AG08396 (cell line): ENCODE data around the gene SOCS3.
A peak's percentile ranks its signal among the peaks of the same experiment; 100 is the strongest.
"Not testable (repeated sequence)": the region's sequence is repeated elsewhere in the genome, so short reads cannot be mapped to it uniquely, and the experiment has no call there.

Experiments used
- DNase-seq: peaks from one replicate; pipeline ENCODE4 v3.0.0; 2012; ENCODE audit warnings: low spot score, mixed read lengths

SOCS3 gene

DNA sequence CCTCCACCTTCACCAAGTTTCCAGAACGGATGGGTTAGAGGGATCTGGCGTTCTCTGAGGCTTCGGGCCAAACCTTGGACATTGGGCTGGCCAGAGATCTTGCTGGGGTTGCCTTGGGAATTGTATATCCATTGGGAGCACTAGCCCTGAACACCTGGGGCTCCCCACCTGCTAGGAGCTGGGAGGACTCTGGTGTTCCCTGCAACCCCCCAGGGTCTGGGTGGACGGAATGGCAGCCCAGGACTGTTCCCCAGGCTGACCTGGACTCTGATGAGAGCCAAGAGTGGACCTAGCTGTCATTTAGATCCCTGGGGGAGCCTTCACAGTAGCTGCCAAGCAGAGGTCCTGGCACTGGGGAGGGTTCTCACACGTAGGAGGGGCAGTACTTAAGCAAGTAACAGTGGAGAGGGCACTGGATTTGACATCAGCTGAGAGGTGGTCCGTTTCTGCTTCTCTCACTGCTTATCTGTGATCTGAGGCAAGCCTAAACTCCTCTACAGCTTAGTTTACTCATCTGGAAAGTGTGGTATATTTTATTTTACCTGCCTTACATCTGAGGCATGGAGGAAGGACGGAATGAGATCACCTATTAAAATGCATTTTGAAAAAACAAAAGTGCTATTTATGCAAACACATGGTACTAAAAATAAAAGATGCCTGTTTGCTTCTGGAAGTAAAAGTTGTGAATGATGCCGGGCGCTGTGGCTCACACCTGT lies 11.7 kb downstream of the SOCS3 start:
- DNase-seq: no peak

DNA sequence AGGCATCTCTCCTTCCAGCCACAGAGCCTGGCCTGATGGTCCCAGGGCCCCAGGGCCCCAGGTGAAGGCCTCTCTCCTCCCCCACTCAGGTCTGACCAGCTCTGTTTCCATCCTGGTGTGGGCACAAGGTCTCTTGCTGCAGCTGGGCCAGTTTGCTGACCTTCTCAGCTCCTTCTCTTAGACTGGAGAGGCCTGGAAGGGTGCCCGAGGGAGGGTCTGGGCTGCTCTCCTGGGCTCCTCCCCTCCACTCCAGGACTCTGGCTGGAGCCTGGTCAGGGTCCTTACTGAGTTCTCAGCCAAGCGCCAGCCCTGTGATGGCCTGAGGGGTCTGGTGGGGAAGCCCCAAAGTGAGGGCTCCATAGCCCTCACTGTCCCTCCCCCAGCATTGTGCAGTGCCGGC lies 12.4 kb downstream of the SOCS3 start:
- DNase-seq: no peak

DNA sequence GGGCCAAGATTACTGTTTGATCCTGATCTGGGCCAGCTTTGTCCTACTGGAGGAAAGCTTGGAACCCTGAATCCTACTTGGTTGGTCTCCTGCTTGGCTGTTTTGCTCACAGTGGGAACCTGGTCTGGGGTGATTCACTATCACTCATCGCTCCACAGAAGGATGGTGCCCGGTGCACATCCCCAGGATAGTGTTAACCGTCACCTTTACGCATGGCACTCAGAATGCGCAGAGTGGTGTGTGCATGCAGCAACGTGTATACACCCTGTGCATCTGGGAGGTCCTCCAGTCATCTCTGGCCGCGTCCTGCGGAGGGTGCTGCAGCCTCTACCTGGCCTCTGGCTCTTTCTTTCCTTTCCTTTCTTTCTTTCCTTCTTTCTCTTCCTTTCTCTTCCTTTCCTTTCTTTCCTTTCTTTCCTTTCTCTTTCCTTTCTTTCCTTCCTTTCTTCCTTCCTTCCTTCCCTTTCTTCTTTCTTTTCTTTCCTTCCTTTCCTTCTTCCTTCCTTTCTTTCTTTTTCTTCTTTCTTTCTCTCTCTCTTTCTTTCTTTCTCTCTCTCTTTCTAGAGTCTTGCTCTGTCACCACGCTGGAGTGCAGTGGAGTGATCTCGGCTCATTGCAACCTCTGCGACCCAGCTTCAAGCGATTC lies 13.1 kb downstream of the SOCS3 start:
- no peak for DNase-seq

DNA sequence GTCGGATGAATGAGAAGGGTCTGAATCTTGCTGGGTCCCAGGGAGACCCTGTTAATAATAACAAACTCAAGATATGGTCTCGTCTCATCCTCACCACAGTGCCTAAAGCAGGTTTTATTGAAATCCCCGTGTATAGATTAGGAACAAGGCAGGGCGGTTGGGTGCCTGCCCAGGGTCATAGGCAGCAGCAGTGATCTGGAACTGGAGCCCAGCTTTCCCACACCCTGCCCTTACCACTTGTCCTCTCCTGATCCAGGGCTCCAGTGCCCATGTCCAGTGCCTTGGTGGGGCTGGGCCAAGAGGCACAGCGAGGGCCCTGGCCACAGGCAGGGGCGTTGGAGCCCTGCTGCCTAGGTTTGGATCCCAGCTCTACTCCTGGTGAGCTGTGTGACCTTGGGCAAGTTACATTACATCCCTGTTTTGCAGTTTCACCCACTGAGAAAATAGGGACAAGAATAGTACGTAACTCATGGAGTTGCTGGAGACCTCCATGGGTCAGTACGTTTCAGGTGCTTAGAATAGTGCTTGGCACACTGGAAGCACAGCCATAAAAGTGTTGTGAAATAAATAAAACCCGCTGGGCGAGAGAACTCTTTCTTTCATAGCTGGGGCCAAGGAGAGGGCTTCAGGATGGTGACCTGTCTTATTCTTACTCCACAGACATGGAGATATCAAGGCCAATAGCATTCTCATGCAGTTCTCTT lies 13.9 kb downstream of the SOCS3 start:
- DNase-seq: no peak

DNA sequence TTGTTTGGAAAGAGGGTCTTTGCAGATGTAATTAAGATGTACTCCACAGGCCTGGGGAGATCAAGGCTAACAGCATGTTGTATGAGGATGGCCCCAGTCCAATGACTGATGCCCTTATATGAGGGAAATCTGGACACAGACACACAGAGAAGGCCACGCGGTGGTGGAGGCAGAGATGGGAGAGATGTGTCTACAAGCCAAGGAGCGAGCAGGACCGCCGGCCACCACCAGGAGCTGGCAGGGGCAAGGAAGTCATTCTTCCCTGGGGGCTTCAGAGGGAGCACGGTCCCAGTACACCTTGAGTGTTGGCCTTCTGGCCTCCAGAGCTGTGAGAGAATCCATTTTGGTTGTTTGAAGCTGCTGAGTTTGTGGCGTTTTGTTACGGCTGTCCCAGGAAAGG lies 14.7 kb downstream of the SOCS3 start:
- DNase-seq: no peak

DNA sequence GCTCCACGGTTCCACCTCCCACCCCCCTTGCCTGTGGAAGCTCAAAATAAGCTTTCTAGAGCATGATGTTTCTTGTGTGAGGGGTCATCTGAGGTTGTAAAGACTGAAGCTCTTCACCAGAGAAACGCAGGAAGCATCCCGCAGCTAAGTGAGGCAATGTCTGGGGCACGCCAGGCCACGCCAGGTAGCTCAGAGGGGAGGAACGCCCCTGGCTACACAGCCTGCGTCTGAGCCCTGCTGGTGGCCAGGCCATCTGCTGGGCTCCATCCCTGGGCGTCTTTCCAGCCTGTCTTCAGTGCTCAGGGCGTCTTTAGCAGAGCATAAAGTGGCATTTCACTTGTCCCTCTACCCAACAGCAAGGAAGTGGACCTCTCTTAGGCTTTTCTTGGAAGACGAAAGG lies 15.2 kb downstream of the SOCS3 start:
- DNase-seq: no peak

DNA sequence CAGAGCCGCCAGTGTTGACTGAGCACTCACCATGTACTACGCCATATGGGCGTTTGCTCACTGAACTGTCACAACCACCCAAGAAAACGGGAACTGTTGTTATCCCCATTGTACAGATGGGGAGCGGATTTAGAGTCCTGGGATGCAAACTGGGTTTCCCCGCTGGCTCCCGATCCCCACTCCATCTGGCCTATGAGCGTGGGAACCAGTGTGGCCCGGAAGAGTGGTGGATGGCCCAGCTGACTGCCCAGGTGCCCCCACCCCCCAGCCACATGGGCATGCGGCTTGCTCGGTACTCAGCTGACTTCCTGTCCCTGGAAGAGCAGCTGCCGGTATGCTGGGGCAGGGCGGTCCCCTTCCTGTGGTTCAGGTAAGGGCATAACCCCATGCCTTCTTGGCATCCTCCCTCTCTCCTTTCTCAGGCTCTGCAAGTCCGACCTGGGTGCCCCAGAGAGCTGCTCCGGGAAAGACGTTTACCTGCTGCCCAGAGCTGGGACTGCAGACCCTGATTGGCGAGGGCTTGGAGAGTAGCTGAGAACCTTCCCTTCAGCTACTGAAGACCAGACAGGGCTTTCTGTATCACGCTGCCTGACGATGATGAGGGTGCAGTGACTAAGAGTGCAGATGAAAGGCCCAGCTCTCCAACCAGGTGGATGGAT lies 16.2 kb downstream of the SOCS3 start:
- DNase-seq: no peak

DNA sequence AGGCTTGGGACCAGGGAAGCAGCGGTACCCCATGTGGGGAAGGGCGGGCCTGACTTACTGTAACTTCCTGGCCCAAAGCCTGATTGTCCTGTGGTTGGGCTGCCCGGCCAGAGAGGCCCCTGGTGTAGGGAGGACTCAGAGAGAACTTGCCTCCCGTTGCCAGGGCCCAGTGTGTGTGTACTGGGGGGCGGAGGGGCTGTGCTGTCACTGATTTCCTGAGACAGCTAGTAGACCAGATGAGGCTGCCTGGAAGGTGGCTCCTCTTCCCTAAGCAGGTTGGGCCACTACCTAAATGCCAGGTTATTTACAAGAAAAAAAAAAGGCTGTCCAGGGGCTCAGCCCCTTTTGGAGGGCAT lies 16.7 kb downstream of the SOCS3 start:
- peak; percentile 92 for DNase-seq

DNA sequence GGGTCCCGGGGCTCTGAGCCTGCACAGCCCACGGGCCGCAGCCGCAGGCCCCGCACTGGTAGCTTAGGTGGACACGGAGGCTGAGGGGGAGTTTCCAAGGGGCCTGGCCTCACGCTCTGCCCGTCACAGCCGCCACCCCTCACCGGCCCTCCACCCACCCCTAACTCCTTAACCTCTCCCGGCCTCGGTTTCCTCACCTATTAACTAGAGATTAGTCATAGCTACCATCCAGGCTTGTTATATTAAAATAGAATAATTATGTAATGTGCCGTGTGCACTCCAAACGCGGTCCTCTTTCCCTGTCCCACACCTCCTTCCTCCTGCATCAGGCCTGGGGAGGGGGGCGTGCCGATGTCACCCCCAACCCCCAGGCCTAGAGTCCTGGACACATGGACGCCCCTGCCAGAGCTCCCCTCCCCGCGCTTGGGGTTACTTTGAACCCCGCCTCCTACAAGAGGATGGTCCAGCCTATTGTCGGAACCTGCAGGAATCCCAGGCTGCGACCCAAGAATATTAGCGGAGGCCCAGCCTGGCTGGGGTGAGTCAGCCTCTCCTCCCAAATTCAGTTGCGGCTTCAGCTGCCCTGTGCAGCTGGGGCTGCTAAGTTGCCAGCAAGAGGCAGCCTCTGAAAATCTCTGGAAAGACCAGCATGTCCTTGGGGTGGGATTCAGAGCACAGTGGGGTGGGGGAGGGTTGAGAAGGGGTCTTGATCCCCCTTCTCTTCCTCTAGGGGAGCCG lies 17.3 kb downstream of the SOCS3 start:
- DNase-seq: peak; percentile 88

DNA sequence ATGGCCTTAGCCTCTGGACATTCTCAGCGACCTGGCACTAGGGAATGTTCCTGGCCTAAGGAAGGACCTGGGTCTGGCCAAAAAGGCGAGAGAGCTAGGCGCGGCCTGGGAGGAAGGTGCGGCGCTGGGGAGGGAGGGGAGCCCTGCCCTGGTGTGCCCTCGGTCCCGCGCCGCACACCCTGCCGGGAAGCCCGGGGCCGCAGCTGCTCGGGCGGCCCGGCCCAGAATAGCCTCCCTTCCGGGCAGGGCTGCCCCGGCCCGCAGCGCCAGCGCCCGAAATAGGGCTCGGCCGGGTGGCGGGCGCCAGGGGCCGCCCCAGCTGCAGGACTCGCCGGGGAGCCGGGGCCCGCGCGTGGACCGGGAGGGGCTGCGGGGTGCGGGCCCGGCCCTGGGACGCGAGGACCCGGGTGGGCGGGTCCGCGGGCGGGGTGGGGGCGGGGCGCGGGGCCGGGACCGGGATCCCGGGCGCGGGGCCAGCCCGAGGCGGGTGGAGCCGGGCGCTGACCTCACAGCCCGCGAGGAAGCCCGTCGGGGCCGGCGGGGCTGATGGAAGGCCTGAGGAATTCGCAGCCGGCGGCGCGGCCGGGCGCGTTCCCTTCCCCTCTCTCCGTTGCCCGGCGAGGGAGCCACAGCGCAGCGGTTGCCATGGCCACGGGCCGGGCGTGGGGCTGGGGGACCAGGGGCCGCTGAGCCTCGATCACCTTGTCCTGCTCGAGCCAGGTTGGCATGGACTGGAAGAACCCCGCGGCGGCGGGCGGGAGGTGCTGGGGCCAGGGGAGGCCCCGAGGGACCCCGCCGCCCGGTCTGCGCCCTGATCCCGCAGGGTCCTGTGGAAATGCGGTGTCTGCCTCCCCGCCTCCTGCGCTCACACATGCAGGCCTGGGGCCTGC lies 18.1 kb downstream of the SOCS3 start:
- peak; percentile 96 for DNase-seq

DNA sequence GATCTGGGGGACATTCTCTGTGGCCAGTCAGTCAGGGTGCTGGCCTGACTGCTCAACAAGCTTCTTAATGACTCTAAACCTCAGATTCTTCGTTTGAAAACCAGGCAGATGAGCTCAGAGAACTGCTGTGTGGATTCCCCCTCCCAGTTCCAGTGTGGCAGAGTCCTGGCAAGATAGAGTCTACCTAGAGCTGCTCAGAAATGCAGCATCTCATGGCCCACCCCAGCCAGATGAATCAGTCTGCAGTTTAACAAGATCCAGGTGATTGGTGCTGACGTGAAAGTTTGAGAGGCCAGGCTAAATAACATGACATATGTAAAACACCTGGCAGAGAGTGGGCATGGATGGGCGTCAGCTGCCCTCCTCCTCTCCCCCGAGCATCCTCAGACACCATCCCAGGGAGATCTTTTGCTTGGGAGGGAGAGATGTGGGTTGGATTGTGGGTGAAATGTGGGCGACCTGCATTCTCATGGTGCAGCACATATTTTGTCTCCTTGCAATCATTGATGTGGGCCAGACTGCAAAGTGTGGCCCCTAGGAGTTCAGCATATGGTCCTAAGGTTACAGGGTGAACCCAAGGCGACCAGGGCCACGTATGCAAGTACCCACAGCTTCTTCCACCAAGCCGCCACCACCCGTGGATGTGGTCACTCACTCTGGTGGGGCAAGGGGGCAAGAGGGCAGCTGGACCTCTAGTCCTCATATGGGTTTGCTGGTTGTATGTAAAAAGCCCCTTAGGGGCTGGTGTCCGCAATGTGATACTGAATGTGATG lies 19.5 kb downstream of the SOCS3 start:
- no peak for DNase-seq

DNA sequence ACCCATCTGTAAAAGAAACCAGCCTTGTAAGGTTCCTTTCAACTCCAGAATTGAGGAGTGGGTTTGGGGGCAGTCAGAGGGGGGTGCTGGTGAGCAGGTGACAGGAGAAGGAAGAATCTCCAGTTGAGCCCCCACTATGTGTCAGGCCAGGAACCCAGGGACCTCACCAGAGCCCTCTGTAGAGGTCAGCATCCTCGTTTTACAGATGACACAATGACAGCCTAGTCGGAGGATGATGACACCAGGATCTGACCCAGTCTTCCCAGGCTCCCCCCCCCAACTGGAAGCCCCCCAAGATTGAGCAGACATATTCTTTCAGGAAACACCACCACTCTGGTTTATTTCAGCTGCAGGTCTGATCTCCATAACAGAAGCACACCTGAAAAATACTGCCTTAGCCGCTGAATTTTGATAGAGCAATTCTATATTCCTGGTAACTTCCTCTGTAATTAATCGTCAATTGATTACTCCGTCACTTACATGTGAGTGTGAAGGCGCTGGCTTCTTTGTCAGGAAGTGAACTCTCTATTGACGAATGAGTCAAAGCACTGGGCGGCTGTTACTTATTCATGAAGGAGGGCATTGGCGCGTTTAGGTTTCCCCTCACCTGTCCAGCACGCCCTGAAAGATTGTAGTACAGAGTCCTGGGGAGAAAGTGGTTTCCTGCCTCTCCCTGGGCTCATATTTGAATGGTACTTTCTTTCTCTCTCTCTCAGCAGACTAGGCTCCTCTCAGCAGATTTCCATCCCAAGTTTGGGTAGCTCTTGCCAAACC lies 21.2 kb downstream of the SOCS3 start:
- DNase-seq: no peak

DNA sequence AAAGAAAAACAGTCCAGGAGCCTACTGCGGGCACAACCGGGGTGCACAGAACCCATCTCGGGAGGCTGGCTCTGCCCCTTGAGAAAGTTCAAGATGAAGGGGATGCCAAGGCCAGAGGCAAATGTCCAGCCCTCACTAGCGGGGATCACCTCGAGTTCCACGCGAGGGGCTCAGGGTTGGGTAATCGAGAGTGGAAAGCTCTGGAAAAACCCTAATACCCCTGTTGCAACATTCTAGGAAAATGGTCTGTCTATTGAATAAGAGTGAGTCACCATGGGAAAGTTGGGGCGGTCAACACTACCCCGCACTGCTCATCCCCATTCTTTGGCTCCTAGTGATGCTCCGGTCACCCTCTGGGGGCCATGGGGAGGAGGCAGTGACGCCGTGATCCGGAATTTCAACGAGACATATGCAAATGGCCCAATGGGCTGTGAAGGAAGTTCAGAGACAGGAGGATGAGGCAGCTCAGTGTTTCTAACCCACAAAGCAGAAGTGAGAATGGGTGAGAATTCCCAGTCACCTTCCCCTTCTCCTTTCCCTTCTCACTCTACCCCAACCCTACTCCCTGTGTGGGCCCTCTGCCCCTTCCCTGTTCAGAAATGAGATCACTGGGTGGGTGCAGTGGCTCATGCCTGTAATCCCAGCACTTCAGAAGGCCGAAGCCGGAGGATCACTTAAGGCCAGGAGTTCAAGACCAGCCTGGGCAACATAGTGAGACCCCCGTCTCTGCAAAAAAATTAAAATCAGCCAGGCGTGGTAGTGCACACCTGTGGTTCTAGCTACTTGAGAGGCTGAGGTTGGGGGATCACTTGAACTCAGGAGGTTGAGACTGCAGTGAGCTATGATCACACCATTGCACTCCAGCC lies 22.4 kb downstream of the SOCS3 start:
- DNase-seq: no peak

DNA sequence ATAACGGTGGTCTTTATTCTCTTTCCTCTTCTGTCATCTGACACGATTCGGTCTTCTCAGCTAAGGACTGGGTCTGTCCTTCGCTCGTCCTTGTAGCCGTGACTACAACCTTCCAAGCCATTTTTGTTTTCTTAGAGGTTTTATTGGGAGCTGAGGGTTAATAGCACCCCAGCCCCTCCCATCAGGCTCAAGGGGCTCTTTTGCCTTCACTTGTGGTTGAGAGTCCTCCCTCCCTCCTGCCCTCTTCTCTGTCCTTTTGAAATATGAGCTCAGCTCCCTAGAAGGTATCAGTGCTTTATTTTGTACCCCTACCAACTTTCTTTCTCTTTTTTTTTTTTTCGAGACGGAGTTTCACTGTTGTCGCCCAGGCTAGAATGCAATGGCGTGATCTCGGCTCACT lies 24.7 kb downstream of the SOCS3 start:
- no peak for DNase-seq

DNA sequence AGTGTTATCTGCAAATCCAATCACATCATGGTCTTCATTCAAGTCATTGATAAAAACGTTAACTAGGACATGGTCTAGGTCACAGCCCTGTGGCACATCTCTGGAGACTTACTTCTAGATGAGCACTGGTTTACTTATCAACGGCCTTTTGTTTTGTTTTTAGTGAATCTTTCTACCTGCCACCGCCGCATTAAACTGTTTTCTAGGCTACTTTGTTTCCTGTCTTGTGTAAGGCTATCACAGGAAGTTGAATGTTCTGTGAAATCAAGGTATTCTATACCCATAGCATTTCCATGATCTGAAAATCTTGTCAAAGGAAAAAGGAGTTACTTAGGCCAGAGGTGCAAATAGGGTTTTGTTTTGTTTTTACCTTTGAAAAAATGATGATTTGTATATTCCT lies 26.9 kb downstream of the SOCS3 start:
- DNase-seq: no peak

DNA sequence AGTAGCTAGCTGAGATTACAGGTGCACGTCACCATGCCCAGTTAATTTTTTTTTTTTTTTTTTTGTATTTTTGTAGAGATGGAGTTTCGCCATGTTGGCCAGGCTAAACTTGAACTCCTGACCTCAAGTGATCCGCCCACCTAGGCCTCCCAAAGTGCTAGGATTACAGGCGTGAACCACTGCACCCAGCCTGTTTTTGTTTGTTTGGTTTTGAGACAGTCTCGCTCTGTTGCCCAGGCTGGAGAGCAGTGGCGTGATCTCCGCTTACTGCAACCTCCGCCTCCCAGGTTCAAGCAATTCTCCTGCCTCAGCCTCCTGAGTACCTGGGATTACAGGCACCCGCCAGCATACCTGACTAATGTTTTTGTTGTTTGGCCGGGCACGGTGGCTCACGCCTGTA lies 28.5 kb downstream of the SOCS3 start:
- not testable (repeated sequence) for DNase-seq

DNA sequence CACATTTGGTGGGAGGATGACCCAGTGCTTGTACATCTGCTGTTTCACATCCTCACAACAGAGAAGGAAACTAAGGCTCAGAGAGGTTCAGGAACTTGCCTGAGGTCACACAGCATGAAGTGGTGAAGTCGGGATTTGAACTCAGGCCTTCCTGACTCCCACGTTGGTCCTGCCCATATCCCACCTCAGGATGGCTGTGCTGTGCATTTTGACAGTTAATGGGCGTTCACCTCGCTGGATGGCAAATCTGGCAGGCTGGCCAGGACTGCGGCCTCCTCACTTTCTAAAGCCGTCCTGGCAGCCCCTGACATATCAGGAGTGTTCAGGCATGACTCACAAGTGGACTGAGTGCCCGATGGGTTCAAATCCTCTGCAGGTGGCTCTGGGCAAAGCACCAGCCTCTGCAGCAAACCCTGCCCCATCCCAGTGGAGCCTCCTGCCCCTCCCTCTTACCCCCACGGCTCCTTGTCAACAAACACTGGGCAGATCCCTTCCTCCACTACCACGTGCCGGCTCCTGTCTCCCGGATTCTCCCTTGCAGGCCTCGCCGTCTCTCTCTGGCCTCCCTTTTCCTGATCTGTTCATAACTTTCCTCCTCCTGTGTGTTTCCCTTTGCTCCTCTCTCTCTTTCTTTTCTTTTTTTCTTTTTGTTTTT lies 29.2 kb downstream of the SOCS3 start:
- no peak for DNase-seq
